ENCODE measurements around the gene TNFAIP8L1. TPM values are rescaled to one million over a fixed set of nuclear protein-coding genes. Genes with fewer than 3 reads are reported as not detected.

The TNFAIP8L1 gene
- total RNA-seq, 1 experiment from 2014 or later = 22.2 TPM

- TF ChIP-seq MAX (IDR thresholded peaks at IDR 0.05) = no peak
- no peak for TF ChIP-seq RAD21 (IDR thresholded peaks at IDR 0.05; ENCODE audit: low read depth)
- no peak for TF ChIP-seq TCF7L2 (IDR thresholded peaks at IDR 0.05; ENCODE audit: borderline replicate concordance, extremely low read depth, insufficient read depth, insufficient read length)
- TF ChIP-seq JUND (IDR thresholded peaks at IDR 0.05) = no peak
- TF ChIP-seq CTCF (IDR thresholded peaks at IDR 0.05 in 2 of 3, conservative IDR thresholded peaks at IDR 0.05 in 1 of 3; ENCODE audit: borderline replicate concordance in 1 of 3, insufficient read depth in 1 of 3, low read depth in 2 of 3, low read length in 2 of 3) = no peak
- TF ChIP-seq ZFX (IDR thresholded peaks at IDR 0.05) = no peak
Observed at GRCh38 chr19:4624301-4624700, 15.0 kb upstream of the TNFAIP8L1 start (continued).

- ATAC-seq (peak; percentile 80), DNase-seq (ENCODE audit: low read depth, low spot score) (peak; percentile 65)
- Histone ChIP-seq H3K9me2 (ENCODE audit: insufficient read depth) (no peaks in the 10 kb centered on the region), H3K9ac (ENCODE audit: low read length) (no peak overlapping the region), H3K36me3 (ENCODE audit: control insufficient read depth in 1 of 2, insufficient read depth in 2 of 2, low read length in 2 of 2) (no peaks in the 10 kb centered on the region), H2AFZ (ENCODE audit: low read depth, low read length, poor library complexity, severe bottlenecking) (no peak overlapping the region), H3K4me1 (ENCODE audit: control insufficient read depth in 1 of 2, insufficient read depth in 2 of 2, low read length in 2 of 2) (peaks cover 20 to 28% of the 10 kb centered on the region in 2 experiments), H3K4me3 (replicated peaks in 1 of 2; ENCODE audit: low read depth in 1 of 2, low read length in 2 of 2) (no peak overlapping the region), H3K27me3 (ENCODE audit: insufficient read depth, low read length) (no peaks in the 10 kb centered on the region; the same call in 1 of the 2 replicates), H3K9me3 (ENCODE audit: control insufficient read depth in 1 of 2, insufficient read depth in 1 of 2, low read depth in 1 of 2, low read length in 2 of 2) (no peaks in the 10 kb centered on the region), H3K27ac (ENCODE audit: low read depth, low read length) (peak overlapping the region; percentile 60), H3K4me2 (ENCODE audit: low read length) (peak overlapping the region; percentile 22; the same call in 1 of the 2 replicates), H3K79me2 (ENCODE audit: insufficient read depth, low read length) (no peaks in the 10 kb centered on the region), H4K20me1 (ENCODE audit: insufficient read depth) (no peaks in the 10 kb centered on the region)
- BruUV-seq (replicated peaks) = no TSS peak
- ChIA-PET CTCF (interaction anchor here (1.0 to 1.7 kb wide), 6 partner anchors 9 to 185 kb away, joined by 3 to 8 read pairs (median 5); no protein-coding TSS in a partner anchor), RAD21 (ENCODE audit: low non-redundant PET in 1 of 2, low total read pairs in 2 of 2, uncharacterized antibody in 2 of 2, unreplicated experiment in 2 of 2) (interaction anchor here in 1 of 2 experiments (0.8 kb wide), 1 partner anchor 48 kb away, joined by 3 read pairs; no protein-coding TSS in a partner anchor), POLR2A (interaction anchor here (0.7 kb wide), 1 partner anchor 914 kb away, joined by 4 read pairs; no protein-coding TSS in a partner anchor)
- TF ChIP-seq CTCF (IDR thresholded peaks at IDR 0.05 in 2 of 3, conservative IDR thresholded peaks at IDR 0.05 in 1 of 3; ENCODE audit: borderline replicate concordance in 1 of 3, insufficient read depth in 1 of 3, low read depth in 2 of 3, low read length in 2 of 3) (peak; percentile 54 to 72 (median 61)), RAD21 (IDR thresholded peaks at IDR 0.05; ENCODE audit: low read depth) (peak; percentile 43; the same call in 1 of the 2 replicates), CBX3 (IDR thresholded peaks at IDR 0.05; ENCODE audit: low read depth) (peak; percentile 83; the same call in 1 of the 2 replicates), TCF7L2 (IDR thresholded peaks at IDR 0.05; ENCODE audit: borderline replicate concordance, extremely low read depth, insufficient read depth, insufficient read length) (no peak)
- intact Hi-C loops (cut with micrococcal nuclease) = no loop called here
Observed at GRCh38 chr19:4624733-4625362, 14.5 kb upstream of the TNFAIP8L1 start.

Measured in HCT116 (cell line).